Stimulated activated naive CD8-positive, alpha-beta T cell treated with anti-CD3 and anti-CD28 coated beads, Interleukin-15, Interleukin-2, amounts not matched to agents 100 U/mL and 50 U/mL, for 24 hours (primary cell): Measurements from ENCODE around the gene PLXDC1.
A peak's percentile ranks its signal among the peaks of the same experiment; 100 is the strongest.
"Not testable (repeated sequence)": the region's sequence is repeated elsewhere in the genome, so short reads cannot be mapped to it uniquely, and the experiment has no call there.

Source experiments
- ATAC-seq: fragments of 150-1000 bp; cut with Tn5 transposase; one replicate; pipeline ENCODE4 v1.10.0; 2021
- DNase-seq: peaks from one replicate; pipeline ENCODE4 v3.0.0; 2021

The PLXDC1 gene

DNA sequence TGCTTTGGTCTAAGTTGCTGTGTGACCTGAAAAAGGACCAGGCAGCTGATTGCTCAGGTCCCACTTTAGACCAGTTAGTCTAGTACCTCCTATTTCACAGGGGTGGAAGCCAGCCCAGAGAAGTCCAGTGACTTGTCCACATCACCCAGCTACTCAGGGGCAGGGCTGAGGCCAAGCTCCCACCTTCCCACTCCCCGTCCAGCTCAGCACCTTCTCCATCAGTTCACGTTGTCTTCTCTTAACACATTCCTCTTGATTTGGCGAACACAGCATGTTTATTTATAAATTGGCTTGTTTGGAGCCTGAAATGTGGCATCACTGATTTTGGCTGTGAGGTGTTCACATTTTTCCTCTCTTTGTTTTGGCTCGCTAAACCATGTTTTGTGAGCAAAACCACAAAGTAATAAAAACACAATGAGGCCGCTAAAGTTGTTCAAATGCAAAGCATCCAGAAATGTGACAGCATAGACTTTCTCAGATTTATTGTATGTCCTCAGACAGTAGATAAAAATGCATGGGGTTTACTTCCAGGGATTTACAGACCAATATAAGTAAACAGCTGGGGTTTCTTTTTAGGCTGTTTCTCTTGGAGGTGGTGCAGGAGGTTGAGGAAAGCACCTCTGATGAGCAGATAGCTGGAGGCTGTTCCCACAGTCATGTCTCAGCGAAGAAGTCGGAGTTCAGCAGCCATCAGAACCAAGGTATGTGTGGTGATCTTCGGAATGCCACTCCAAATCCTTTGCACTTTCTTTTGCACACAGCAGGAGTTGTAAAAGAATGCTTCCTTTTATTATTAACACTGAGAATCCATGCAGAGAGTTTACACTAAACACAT, 88.4 kb downstream of the PLXDC1 start:
- ATAC-seq: no peak
- DNase-seq: no peak

DNA sequence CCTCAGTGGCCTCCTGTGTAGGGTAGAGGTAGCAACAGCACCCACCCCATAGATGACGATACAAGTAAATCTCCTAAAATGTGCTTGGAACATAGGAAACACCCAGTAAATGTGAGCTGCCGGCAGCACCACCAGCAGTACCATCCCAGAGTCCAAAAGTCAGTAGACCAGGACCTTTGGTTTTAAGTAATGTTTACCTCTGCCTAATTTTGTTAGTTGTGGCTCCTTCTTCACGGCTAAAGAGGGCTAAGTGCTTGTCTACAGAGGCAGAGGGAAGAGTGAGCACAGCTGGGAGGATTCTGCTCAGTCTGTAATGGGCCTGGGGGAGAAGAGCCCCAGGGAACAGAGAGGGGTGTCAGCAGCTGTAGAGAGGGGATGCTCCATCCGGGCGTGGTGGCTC, 92.9 kb downstream of the PLXDC1 start:
- DNase-seq (no peak), ATAC-seq (no peak)

DNA sequence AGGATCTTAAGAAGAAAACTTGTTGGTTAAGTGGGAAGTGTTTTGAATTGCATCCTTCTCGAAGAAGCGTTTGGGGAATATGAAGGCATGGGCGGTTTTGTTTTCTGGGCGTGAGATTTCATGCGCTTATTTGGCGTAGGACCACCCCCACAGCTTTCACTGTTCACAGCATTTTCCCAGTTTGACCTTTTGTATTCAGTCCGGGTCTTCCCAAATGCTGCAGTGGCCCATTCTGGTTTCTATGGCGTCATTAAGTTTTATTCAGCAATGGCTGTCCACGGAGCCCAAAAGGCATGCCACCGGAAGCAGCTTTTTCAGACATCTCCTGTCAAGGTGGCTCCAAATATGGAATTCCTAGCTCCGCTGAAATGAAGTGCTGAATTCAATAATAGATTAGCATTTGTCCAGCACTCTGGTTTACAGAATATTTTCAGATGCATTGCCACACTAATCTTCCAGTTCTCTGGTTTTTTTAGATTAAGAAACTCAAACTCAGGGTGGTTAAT, 93.7 kb downstream of the PLXDC1 start:
- DNase-seq: no peak
- ATAC-seq: no peak

DNA sequence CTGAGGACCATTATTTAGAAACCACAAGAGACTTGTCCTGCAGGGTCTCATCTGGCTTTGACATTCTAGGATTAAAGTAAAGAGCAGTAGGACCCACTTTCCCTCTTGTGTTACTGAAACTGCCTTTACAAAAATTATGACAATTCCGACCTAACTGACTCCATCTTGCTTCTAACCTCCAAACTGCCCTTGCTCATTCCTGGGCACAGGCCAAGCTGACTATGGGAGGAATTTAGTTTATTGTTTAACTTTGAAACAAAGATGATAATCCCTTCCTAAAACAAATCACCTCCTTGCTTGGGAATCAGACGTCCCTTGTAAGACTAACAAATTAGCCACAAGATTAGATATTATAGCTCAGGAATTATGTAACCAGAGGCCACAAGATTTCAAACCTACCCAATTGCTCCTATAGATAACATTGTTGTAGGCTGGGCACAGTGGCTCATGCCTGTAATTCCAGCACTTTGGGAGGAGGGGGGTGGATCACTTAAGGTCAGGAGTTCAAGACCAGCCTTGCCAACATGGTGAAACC, 97.3 kb downstream of the PLXDC1 start:
- ATAC-seq (no peak), DNase-seq (no peak)

DNA sequence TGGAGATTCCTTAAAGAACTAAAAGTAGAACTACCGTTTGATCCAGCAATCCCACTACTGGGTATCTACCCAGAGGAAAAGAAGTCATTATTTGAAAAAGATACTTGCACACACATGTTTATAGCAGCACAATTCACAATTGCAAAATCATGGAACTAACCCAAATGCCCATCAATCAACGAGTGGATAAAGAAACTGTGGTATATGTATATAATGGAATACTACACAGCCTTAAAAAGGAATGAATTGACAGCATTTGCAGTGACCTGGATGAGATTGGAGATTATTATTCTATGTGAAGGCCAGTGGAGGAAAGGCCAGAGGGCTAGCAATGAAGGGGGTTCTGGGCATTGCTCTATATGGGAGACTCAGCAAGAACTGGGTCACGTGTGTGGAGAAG, 99.0 kb downstream of the PLXDC1 start:
- ATAC-seq, DNase-seq: not testable (repeated sequence)

DNA sequence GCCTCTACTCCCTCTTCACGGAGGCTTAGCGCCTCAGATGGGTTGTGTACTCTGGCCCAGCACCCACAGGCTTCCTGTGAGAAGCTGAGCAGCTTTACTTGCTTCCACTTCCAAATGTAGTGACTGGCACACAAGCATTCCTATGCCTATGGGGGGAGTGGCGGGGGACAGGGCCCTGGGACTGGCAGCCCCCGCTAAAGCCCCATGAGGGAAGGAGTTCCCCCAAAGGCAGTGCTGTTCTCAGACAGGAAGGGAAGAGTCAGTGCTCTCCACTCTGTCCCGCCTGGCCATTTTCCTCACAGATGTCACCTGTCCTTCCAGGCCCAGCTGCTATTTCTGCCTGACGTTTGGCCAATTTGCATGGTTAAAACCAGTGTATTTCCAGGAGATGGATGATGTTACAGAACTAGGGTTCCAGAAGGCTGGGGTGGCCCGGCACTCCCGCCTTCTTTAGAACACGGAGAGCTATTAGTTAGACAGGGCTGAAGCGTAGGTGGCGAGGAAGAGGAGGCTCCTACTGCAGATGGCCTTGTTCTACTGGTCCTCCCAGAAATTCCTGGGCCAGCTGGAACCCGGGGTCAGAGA, 100.3 kb downstream of the PLXDC1 start:
- ATAC-seq (no peak), DNase-seq (no peak)

DNA sequence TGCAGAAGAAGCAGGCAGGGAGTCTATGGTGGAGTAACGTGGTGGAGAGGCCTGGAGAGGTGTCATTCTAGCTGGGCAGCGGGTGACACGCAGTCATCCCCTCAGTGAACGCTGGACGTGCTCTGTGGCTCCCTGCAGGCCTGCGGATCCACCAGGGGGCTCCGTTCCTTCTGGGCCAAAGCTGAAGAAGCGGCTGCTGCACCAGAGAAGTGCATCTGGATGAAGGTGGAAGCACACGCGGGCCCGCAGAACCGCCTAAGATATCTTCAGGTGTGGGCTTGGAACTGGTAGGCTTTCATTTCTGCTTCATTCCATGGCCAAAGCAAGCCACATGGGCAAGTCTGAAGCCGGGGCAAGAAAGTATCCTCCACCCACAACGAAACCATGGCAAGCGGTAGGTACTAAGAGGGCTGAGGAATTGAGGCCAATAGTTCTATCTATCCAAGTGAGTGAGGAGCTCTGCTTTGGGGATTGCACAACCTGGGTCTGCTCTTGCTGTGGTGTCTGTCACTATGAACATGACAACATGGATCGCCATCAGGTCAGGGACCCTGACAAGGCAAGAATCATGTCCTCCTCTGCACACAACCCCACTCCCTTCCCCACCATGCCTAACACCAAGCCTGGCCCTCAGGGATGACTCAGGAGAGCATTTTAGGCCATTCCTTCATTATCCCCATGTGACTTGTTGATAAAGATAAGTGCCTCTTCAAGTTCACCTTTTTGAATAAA, 105.3 kb downstream of the PLXDC1 start:
- no peak for ATAC-seq
- DNase-seq: no peak

DNA sequence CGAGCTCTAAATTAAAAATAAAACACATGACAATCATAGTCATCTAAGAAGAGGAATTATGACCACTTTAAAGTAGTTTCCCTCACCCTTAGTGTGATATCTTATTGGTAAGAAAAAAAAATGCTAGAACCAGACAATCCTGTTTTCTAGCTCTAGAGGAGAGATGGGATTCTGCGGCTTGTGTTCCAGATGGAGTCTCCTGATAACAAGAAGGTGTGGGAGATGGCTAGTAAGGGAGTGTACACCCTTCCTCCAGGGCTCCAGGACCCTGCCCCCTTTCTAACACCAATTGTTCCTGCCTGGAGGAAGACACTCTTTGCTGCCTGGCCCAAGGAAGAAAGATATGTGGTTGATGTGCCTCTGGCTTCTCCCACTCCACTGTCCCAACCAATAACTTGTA, 115.4 kb downstream of the PLXDC1 start:
- no peak for DNase-seq
- ATAC-seq: no peak

DNA sequence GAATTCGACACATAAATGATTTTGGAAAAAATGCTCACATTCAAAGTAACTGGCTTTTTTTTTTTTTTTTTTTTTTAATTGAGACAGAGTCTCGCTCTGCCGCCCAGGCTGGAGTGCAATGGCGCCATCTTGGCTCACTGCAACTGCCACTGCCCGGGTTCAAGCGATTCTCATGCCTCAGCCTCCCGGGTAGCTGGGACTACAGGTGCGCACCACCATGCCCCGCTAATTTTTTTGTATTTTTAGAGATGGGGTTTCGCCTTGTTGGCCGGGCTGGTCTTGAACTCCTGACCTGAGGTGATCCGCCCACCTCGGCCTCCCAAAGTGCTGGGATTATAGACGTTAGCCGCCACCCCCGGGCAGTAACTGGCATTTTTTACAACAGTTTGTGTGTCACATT, 115.9 kb downstream of the PLXDC1 start:
- ATAC-seq, DNase-seq: not testable (repeated sequence)

DNA sequence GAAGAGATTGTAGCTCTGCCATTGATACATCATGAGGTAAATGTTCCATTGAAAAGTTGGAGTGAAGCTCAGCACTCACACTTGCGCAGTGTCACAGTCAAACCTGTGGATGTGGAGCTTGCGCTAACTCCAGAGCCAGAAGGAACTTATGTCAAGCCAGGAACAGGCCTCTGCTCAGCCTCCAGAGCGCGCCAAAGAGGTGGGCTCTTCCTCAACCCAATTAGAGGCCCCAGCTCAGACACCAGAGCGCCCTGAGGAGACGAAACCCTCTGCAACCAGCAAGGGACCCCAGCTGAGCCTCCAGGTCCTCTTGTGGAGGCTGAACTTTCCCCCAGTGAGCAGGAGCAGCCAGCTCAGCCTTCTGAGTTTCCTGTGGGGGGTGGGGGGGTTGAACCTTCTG, 122.7 kb downstream of the PLXDC1 start:
- no peak for ATAC-seq
- no peak for DNase-seq

DNA sequence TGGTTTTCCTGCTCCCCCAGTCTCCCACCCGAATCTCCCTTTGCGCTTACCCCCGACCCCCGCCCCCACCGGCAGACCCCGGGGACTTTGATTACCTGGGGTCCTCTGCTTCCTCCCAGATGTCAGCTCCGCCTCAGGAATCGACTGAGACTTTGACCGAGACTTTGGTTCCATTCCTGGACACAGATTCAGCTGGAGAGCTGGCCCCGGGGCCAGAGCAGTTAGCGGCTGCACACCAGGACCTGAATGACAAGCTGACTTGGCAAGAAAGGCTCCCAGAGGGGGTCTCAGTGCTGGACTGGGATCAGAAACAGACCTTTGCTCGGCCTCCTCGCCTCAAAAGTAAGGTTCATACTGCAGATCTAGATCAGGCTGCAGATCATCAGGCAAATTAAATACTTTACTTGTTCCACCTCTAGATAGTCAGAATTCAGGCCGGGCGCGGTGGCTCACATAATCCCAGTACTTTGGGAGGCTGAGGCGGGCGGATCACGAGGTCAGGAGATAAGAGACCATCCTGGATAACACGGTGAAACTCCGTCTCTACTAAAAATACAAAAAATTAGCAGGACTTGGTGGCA, 123.9 kb downstream of the PLXDC1 start:
- DNase-seq: no peak
- ATAC-seq: no peak

DNA sequence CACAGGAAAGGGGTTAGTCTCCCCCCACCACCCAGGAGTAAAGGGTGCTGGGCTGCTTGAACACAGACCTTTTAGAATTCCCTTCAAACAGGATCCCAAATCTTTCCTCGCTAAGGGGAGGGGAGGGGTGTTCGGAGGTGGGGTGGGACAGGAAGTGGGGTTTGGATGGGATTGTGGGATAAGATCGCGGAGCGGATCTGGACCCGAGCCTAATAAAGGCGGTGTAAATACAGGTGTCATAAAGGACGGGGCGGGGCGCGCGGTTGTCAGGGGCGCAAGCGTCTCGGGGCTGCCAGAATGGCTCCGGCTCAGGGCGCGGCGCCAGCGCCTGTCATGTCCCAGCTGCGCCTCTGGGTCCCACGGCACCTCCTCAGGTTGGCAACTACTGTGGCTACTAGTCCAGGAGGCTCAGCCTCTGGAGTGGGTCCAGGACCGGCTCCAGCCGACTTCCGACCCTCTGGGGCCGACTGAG, 124.4 kb downstream of the PLXDC1 start:
- no peak for ATAC-seq

DNA sequence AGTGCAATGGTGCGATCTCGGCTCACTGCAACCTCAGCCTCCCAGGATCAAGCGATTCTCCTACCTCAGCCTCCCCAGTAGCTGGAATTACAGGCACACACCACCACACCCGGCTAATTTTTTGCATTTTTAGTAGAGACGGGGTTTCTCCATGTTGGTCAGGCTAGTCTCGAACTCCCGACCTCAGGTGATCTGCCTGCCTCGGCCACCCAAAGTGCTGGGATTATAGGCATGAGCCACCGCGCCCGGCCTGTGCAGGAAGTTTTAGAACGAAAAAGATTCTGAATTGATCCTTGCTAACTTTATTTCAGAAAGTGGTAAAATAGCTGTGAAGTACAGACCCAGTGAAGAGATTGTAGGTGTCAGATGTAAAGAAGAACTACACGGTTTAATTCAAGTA, 125.1 kb downstream of the PLXDC1 start:
- not testable (repeated sequence) for DNase-seq, ATAC-seq

More for the DNA sequence above, 124.4 kb downstream of the PLXDC1 start:
- DNase-seq: peak; percentile 35

DNA sequence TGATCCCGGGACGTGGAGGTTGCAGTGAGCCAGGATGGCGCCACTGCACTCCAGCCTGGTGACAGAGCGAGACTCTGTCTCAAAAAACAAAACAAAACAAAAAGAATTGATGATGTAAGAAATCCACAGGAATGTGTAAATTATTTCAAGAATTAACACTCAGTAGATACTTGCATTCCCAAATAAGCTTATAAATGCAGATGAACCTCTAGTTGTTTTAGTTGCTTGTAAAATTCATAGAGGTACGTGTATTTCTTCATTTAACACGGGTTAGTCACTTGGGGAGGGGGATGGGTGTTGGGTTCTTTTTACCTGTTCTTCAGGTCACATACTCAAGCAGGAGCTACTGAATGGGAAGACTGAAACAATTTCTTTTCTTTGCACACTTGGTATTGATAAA, 128.5 kb downstream of the PLXDC1 start:
- DNase-seq (no peak), ATAC-seq (no peak)

DNA sequence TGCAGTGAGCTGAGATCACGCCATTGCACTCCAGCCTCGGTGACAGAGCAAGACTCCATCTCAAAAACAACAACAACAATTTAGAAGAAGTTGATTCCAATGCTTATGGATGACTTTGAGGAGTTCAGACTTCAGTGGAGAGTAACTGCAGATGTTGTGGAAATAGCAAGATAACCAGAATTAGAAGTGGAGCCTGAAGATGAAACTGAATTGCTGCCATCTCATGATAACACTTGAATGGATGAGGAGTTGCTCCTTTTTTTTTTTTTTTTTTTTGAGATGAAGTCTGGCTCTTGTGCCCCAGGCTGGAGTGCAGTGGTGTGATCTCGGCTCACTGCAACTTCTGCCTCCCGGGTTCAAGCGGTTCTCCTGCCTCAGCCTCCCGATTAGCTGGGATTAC, 131.4 kb downstream of the PLXDC1 start:
- ATAC-seq, DNase-seq: not testable (repeated sequence)

DNA sequence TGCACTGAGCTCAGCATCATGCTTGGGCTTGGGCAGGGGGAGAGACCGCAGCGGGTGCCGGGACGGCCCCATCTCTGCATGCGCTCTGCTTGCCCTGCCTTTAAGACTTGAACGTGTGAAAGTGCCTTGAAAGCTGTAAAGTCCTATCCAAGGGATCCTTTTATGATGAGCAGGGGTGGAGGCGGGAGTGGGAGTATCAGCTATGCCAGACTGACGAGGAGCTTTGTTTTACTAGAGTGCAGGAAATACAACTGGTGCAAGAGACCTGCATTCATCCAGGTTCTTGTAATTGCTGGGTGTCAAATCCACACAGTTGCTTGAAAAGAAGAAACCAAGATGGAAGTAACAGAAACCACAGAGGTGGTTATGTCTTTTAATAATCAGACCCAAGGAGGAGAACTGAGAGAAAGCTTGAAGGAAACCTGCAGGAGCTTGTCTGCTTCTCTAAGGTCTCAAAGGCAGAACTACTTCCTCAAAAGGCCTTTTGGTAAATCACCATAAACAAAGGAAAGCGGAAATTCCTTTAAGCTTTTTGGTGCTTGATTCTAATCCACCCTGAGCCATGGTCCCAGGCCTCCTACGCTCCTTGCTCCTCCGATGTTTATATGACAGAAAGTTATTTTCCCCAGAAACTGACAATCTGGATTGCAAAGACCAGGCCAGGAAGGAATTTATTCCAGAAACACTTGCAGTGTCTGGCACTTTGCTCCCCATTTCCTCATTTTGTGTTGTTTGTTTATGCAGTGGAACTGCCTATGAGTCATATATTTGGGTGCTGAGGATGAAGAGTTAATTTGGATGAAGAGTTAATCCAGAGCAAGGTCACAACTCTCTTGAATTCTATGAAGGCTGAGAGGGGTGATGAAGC, 132.9 kb downstream of the PLXDC1 start:
- DNase-seq (no peak), ATAC-seq (peak; percentile 19)

DNA sequence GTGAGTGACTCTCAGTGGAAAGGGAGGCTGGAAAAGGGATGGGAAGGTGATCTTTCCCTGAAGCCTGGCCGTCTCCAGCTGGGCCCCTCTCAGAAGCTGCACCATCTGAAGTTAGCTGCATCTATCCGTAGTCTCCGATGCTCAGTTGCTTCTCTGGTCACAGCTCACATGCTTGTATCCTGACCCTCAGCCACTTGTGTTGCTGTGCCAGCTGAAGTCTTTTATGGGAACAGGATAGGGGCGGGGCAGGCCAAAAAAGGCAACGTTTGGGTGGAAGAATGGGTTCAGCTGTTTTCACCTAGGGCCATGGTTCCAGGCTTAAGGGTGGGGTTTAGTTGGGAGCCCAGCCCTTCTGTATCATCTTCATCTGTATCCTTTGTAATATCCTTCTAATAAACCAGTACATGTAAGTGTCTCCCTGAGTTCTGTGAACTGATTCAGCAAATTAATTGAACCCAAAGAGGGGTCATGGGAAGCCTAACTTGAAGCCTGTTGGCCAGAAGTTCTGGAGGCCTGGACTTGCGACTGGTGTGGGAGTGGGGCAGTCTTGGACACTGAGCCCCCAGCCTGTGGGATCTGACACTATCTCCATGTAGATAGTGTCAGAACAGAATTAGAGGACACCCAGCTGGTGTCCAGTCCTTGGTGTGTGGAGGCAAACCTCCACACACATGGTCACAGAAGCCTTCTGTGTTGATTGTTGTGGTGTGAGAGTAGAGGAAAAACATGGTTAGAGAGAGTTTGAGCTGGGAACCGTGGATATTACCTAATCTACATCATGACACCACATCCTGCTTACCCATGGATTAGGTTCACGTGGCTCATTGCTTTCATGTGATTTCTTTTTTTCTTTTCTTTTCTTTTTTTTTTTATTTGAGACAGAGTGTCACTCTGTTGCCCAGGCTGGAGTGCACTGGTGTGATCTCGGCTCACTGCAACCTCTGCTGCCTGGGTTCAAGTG, 135.0 kb downstream of the PLXDC1 start:
- no peak for DNase-seq
- ATAC-seq: no peak

DNA sequence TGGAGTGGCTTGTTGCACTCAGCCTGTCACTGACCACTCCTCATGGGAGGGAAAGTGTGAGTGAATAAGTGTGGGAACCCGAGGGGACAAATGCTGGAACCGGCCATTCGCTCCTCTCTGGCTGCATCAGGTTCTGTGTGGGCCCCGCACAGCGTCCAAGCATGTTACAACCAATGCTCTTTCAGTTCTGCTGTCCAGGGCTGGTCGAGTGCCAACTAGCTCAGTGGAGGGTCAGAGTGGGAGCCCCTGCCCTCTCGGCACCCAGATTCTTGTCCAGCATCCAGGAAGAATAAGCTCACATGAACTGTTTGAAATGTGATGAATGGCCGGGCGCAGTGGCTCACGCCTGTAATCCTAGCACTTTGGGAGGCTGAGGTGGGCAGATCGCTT, 135.9 kb downstream of the PLXDC1 start:
- DNase-seq: no peak
- ATAC-seq: no peak

DNA sequence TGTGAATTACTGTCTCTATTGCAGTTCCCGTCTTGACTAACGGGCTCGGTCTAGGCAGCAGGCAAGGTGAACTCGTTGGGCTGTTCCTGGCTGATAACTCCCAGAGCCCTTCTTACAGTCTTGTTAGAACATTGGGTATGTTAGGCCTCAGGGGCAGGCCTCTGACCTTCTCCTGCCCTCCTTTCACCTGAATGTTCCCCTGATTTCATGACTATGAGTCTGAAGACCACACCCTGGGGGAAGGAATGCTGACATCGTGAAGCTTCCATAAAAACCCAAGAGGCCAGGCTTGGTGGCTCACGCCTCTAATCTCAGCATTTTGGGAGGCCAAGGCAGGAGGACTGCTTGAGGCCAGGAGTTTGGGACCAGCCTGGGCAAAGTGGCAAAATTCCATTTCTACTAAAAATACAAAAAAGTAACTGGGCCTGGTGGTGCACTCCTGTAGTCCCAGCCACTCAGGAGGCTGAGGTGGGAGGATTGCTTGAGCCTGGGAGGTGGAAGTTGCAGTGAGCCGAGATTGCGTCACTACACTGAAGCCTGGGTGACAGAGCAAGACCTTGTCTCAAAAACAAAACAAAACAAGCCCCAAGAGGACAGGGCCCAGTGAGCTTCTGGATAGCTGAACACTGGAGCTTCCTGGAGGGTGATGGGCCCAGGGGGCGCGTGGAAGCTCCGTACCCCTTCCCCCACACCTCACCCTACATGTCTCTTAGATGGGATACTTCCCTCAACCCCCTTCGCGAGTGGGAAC, 136.5 kb downstream of the PLXDC1 start:
- no peak for ATAC-seq
- DNase-seq: no peak
